GM19193 (cell line): ENCODE measurements around the gene IGSF23.

Experiments used
- POLR2A ChIP-seq: IDR thresholded peaks from 4 replicates; pipeline ENCODE4 v1.6.1; 2011; ENCODE audit not compliant: insufficient read depth, insufficient read length; ENCODE audit errors: extremely low read depth

Gene IGSF23, protein sequence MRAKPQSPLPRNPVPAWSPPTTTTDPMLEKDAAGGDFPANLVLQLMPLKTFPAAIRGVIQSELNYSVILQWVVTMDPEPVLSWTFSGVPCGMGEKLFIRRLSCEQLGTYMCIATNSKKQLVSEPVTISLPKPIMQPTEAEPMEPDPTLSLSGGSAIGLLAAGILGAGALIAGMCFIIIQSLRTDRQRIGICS

GRCh38 chr19:44613295-44614178 lies at the start of gene IGSF23:
Gene IGSF23, plus strand, starts transcription at chr19:44613563. Its CDS starts 83 bp downstream, at chr19:44613646.
- TF ChIP-seq POLR2A, result no peak

GRCh38 chr19:44566984-44567383 lies 46.4 kb upstream of the IGSF23 start:
- TF ChIP-seq POLR2A, result no peak

GRCh38 chr19:44567745-44568144 lies 45.6 kb upstream of the IGSF23 start:
- no peak for TF ChIP-seq POLR2A

GRCh38 chr19:44570603-44570983 lies 42.8 kb upstream of the IGSF23 start:
- no peak for TF ChIP-seq POLR2A

- TF ChIP-seq POLR2A, result no peak
Measured at GRCh38 chr19:44570984-44571684, 42.2 kb upstream of the IGSF23 start.

- TF ChIP-seq POLR2A, result no peak
Measured at GRCh38 chr19:44571830-44572580, 41.4 kb upstream of the IGSF23 start.

- TF ChIP-seq POLR2A, result no peak
Measured at GRCh38 chr19:44572581-44572900, 40.8 kb upstream of the IGSF23 start.

DNA sequence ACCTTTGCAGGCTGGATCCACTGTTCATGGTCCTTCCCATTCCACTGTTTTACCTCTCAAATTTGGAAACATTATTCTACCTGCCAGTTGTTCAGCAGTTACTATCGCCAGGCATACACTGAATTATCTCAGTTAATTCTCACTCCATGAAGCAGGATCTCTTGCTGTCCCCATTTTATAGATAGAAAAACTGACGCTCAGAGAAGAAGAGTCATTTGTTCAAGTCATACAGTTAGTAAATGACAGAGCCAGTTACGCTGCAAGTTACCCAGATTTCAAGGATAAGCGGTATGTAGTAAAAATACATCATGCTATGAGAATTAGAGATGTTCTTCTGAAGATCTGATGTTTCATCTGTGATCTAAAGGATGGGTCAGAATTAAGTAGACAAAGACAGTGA lies 40.2 kb upstream of the IGSF23 start:
- TF ChIP-seq POLR2A, result no peak

DNA sequence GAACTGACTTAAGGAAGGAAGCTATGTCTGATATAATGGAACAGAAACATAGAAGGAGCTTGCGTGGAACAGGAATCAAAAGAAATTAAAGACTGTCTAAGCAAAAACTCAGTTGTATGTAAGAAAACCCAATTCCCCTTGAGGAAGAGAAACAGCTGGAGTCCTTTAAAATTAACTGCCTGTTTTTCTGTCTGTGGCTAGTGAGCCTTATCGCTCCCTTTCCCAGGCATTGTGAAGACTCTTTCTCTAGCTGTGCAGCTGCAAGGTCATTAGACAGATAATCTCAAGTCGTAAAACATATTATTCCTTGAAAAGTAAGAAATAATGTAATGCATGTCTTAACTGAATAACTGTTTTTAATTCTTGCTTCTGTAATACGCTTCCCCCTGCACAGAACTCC lies 39.7 kb upstream of the IGSF23 start:
- TF ChIP-seq POLR2A, result no peak

DNA sequence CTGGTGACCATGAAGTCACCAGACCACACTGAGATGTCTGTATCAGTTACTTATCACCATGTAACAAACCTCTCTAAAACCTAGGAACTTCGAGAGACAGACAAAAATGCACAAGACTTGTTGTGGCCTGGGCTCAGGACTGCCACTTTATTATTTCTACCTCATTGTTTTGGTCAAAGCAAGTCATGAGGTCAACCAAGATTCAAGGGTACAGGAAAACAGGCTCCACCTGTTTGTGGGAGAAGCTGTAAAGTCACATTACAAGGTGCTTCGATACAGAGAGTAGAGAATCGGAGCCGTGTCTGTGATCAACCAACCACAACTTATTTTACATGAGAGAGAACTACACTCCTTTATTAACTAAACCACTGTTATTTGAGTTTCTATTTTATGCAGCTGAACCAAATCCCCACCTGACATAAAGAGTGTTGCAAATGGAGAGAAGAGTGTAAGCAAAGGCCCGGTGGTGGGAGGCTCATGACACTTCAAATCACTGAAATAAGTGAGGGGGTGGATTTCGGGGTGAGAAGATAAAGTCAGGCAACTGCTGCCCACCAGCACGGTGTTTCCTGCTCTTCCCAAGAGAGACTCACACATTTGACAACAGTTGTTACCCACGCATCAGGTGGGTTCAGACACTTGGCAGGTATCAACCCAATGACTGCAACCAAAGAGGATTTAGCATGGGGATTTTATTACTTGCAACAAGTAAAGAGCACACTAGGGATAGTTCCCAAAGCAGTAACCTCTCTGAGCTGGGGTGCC lies 39.0 kb upstream of the IGSF23 start:
- TF ChIP-seq POLR2A, result no peak

- TF ChIP-seq POLR2A, result no peak
Measured at GRCh38 chr19:44575116-44575700, 38.2 kb upstream of the IGSF23 start.

DNA sequence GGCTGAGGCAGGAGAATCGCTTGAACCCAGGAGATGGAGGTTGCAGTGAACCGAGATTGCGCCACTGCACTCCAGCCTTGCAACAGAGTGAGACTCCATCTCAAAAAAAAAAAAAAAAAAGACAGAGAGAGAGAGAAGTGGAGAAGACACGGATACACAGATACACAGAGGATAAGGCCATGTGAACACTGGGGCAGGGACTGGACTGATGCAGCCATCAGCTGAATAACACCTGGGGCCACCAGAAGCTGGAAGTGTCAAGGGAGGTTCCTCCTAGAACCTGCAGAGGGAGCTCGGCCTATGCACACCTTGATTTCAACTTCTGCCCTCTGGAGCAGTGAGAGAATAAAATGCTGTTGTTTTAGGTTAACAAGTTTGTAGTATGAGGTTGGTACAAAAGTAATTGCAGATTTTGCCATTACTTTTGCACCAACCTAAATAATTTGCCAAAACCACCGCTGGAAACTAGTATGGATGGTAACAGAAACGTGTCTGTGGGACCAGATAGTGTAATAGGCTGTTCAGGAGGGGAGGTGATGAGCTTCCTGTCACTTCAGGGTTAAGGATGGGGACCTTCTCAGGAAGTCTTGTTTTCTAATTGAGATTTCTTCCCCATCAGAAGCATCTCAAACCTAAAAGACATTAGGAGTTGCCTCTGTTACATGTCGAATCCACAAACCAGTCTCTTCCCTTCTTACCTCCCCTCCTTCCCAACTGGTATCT lies 36.4 kb upstream of the IGSF23 start:
- no peak for TF ChIP-seq POLR2A

DNA sequence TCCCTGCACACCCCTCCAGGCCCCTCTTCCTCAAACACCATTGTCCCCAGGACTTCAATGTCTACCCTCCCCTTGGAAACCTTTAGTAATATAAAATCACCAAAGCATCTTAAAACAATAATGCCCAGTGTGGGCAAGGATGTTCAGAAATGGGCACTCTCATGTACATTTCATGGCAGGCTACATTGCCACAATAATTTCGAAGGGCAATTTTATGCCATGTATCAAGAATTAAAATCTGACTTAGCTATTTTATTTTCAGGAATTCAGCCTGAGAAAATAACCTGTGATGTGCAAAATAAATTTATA lies 35.8 kb upstream of the IGSF23 start:
- no peak for TF ChIP-seq POLR2A
